AG09319 (cell line): ENCODE data around the gene NR2F1.

Source experiments
- DNase-seq: peaks from one replicate; pipeline ENCODE4 v3.0.0-alpha.2; 2010; ENCODE audit warnings: low read depth; ENCODE audit errors: extremely low read depth
- TF ChIP-seq, protein P1 (sequence below): IDR thresholded peaks from 2 replicates; pipeline ENCODE4 v1.5.1; 2011; ENCODE audit warnings: low read depth, mild to moderate bottlenecking, inconsistent platforms, low read length, moderate library complexity

Gene NR2F1

DNA sequence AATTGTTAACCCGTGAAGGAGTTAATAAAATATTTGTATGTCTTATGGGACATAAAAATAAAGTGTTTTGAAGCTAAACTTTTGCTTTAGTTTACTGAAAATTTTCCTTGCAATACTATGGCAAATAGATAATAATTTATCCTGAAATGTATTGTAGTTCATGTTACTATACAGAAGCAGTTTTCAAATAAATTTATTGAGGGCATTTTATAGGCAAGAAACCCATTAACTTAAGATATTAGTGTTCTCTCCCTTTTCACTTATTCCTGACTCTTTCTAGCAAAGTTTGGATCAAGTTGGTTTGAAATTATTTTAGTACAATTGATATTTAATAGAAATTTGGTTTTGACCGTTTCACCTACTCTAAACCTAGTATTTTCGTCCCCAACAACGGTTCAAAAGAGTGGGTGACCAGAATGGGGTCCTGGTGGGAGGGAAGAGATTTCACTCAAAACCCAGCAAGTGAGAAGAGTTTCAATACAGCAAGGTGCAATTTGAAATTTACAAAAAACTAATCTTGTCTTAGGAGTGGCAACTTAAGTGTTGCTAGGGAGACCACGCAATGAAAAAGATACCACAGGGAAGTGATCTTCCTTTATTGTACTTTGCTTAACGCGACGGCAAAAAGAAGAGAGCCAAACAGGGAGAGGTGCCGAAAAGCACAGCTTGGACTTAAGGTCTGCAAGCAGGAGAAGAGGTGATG is 28.4 kb downstream of the NR2F1 start:
- TF ChIP-seq, protein P1, sequence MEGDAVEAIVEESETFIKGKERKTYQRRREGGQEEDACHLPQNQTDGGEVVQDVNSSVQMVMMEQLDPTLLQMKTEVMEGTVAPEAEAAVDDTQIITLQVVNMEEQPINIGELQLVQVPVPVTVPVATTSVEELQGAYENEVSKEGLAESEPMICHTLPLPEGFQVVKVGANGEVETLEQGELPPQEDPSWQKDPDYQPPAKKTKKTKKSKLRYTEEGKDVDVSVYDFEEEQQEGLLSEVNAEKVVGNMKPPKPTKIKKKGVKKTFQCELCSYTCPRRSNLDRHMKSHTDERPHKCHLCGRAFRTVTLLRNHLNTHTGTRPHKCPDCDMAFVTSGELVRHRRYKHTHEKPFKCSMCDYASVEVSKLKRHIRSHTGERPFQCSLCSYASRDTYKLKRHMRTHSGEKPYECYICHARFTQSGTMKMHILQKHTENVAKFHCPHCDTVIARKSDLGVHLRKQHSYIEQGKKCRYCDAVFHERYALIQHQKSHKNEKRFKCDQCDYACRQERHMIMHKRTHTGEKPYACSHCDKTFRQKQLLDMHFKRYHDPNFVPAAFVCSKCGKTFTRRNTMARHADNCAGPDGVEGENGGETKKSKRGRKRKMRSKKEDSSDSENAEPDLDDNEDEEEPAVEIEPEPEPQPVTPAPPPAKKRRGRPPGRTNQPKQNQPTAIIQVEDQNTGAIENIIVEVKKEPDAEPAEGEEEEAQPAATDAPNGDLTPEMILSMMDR: no peak

DNA sequence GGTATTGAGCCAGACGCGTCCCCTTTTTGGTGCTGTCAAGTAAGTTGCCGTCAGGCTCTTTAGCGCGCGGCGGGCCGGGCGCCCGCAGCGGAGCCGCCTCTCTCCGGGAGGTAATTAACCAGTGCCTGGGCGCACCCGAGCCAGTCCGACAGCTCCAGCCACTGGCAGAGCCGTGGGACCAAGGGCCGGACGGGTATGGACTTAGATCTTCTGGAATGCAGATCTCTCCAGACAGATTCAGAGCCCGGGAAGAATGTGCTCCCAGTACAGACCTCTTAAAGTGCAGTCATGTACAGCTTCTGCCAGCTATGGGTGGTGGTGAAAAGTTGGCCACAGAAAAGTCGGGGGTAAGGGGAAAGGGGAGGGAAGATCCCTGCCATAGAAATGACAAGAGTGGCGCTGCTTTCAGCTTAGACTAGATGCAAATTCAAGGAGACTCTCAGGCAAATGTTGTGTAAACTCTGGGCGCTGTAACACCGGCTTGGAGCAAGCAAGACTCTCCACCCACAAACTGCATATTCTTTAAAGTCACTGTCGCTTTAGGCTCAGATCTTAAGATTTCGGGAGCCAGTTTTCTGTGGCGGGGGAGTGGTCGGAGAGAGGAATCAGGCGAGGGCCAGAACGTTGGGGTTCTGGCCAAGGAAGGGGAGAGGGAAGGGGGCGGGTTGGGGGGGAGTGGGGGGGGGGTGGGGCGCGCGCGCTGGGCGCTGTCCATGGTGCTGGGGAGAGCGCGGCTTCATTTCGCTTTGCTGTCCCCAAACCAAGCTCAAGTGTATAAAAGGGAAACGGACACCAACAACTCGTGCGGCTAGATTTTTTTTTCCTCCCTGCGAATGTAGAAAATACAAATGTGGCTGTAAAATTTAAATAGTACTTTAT is 29.2 kb downstream of the NR2F1 start:
- no peak for DNase-seq

More for the DNA sequence above, 28.4 kb downstream of the NR2F1 start:
- DNase-seq: no peak

DNA sequence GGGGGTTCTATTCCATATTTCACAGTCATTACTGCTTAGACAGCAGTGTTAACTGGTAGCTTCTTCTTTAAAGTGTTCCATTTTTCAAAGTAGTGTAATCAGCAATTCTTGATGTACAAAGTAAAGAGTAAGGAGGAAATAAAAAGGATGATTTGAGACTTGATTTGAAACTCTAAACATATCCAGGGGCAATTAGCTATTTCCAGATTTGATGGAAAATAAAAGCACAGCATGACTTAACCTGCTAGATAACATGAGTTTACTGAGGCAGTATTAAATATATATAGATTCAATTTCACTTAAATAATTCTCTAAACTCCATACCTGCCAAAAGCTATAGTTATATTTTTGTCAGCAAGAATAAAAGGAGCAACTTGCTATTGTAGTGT is 29.8 kb downstream of the NR2F1 start:
- DNase-seq: no peak
- TF ChIP-seq, protein P1: no peak

More for the DNA sequence above, 29.2 kb downstream of the NR2F1 start:
- TF ChIP-seq, protein P1: no peak

DNA sequence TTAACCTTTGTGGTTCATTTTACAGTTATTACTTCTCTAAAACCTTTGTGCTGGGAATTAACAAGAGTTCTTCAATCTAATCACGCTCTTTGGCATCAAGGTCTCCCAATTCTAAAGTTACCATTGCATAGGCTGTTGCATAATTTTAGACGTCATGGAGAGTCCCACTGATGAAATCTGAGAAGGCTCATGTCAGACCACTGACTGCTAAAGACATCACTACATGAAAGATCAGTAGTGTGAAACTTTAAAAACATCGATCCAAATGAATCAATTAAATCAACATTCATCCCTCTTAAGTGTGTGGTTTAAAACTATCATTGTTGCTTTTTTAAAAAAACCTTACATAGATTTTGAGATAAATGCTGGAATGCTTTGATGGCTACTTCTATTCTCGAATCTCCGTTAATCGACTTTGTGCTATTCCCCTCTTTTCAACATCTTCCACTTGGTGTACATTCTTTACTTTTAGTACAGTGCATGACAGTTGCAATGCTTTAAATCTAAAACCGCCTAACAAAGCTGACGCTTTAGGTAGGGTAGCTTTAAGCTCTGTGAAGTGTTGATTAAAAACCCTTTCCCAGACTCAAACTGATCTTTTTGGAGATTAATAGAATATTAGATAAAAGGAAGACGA is 33.6 kb downstream of the NR2F1 start:
- TF ChIP-seq, protein P1: no peak
- no peak for DNase-seq

DNA sequence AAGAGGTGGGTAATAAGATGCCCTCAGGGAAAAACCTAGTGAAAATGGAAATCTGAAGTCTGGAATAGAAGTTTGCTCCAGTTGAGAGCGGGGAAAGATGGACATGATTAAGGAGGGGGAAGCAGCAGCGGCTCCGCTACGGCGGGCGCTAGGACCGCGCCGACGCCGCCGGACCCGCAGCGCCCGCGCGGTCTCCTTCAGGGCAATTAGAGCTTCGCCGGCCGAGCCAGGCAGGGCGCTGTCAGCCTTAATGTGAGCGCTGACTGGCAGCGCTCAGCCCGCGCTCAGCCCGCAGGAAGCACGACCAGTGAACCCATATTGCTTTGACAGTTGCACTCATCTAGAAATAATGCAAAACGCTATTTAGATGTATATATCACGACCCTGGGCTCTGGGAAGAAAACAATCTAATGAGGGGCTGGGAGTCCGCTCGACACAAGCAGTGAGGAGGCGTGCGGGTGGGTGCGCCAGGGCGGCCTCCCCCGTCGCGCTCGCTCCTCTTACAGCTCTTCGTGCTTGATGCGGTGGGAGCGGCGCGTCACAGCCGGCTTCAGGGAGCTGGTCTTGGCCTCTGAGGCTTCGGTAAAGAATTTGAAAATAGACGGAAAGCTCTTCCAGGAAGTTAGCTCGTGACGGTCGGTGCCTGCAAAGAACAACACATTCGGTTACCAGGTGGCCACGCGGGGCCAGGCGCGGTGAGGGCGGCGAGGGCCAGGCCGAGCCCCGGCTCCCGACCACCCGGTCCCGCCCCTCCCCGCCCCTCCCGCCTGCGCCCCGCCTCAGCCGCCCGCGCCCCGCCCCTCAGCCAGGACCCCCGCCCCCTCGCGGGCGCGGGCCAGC is 37.7 kb downstream of the NR2F1 start:
- TF ChIP-seq, protein P1: peak; percentile 10; the same call in 1 of the 2 replicates
- no peak for DNase-seq

DNA sequence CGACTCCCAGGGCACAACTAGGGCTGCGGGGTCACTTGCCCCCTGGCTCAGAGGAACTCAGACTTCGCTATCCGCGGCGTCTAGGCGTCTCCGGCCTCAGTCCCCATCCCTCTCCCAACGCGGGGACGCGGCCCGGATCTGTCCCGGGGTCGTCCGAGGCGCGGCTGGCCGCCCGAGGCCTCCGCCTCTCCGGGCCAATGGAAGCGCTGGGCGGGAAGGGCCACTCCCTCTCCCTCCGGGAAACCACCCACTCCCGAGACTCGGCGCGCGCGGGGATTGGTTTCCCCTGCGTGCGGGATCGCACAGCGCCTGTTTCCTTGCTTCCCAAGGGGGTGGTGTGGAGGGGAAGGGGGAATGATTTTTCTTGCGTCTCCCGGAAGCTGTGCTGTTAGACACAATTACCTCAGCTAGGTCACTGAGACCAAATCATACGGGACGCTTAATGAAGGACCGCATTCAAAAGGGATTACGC is 38.3 kb downstream of the NR2F1 start:
- TF ChIP-seq, protein P1: no peak
- no peak for DNase-seq
